HepG2 (cell line): ENCODE results near the gene ZNF506. TPM values are rescaled to one million over a fixed set of nuclear protein-coding genes. Genes with fewer than 3 reads are reported as not detected.

ENCODE experiments used
- polyA plus RNA-seq, 8 experiments: library from polyadenylated mRNA; depleted of rRNA in 3 of 8; stranded (reverse) in 7 of 8; unstranded in 1 of 8; fragments of >200 nt; fragmentation: Illumina TruSeq in 4 of 8; extraction: Trizol in 4 of 8; gene quantifications; 2 replicates each; pipeline versions ENCODE4 v1.2.1 to v1.2.3, GENCODE V29; 2011 to 2016; ENCODE audit warnings: low read depth in 4 of 8, missing spikeins in 1 of 8, mixed read lengths in 1 of 8; ENCODE audit not compliant: insufficient read depth in 1 of 8
- small RNA-seq, 3 experiments: library from RNA; depleted of rRNA; stranded (forward); fragments of <200 nt; gene quantifications; one replicate each; pipeline ENCODE3, GENCODE V24; 2012; ENCODE audit warnings: low read depth in 2 of 3, low replicate concordance in 1 of 3; ENCODE audit not compliant: insufficient read length in 3 of 3, insufficient read depth in 2 of 3
- total RNA-seq, 5 experiments: library from RNA; depleted of rRNA; stranded (reverse); fragments of >200 nt; fragmentation: Illumina TruSeq; extraction: Trizol; gene quantifications; 2 replicates each; pipeline ENCODE4 v1.2.3, GENCODE V29; 2016; ENCODE audit warnings: low read depth in 1 of 5

The ZNF506 gene
- total and polyA plus RNA-seq, 2 of the 13 experiments (the other 11 are each of a cell fraction or from before 2014, with no cell fraction given), result not detected

Small RNAs within 50 kb of the gene (small RNA-seq; reads per million reads assigned to genes)
- 0 reads per million in 3 experiments for gene AC011477.5

Other genes with a start within 250 kb of the ZNF506 start
- gene PBX4, start 203.1 kb downstream of the ZNF506 start, total RNA-seq (2016; rRNA removed; fragmentation: Illumina TruSeq; extraction: Trizol), result not detected in 2 replicates
- gene PBX4, start 203.1 kb downstream of the ZNF506 start, polyA plus RNA-seq (2011; rRNA removed), result not detected in 2 replicates
- 0.72 and 0.86 TPM in 2 replicates for gene LPAR2, start 193.5 kb downstream of the ZNF506 start, total RNA-seq (2016; rRNA removed; fragmentation: Illumina TruSeq; extraction: Trizol)
- gene LPAR2, start 193.5 kb downstream of the ZNF506 start, polyA plus RNA-seq (2011; rRNA removed), result 3.6 TPM in 2 replicates
- 1.3 and 1.8 TPM in 2 replicates for gene GMIP, start 178.1 kb downstream of the ZNF506 start, total RNA-seq (2016; rRNA removed; fragmentation: Illumina TruSeq; extraction: Trizol)
- gene GMIP, start 178.1 kb downstream of the ZNF506 start, polyA plus RNA-seq (2011; rRNA removed), result 1.4 and 1.5 TPM in 2 replicates
- gene ATP13A1, start 158.1 kb downstream of the ZNF506 start, total RNA-seq (2016; rRNA removed; fragmentation: Illumina TruSeq; extraction: Trizol), result 9.8 and 23.2 TPM in 2 replicates
- 41.0 and 41.7 TPM in 2 replicates for gene ATP13A1, start 158.1 kb downstream of the ZNF506 start, polyA plus RNA-seq (2011; rRNA removed)
- gene ZNF101, start 152.9 kb downstream of the ZNF506 start, total RNA-seq (2016; rRNA removed; fragmentation: Illumina TruSeq; extraction: Trizol), result 28.9 and 35.3 TPM in 2 replicates
- gene ZNF101, start 152.9 kb downstream of the ZNF506 start, polyA plus RNA-seq (2011; rRNA removed), result 10.9 and 12.9 TPM in 2 replicates
- 6.2 and 8.8 TPM in 2 replicates for gene ZNF14, start 88.6 kb downstream of the ZNF506 start, total RNA-seq (2016; rRNA removed; fragmentation: Illumina TruSeq; extraction: Trizol)
- gene ZNF14, start 88.6 kb downstream of the ZNF506 start, polyA plus RNA-seq (2011; rRNA removed), result 1.5 and 1.9 TPM in 2 replicates
- gene ZNF253, start 44.1 kb upstream of the ZNF506 start, total RNA-seq (2016; rRNA removed; fragmentation: Illumina TruSeq; extraction: Trizol), result 10.6 and 12.8 TPM in 2 replicates
- 3.5 and 3.6 TPM in 2 replicates for gene ZNF253, start 44.1 kb upstream of the ZNF506 start, polyA plus RNA-seq (2011; rRNA removed)
- 0.66 and 1.0 TPM in 2 replicates for gene ZNF93, start 79.2 kb upstream of the ZNF506 start, total RNA-seq (2016; rRNA removed; fragmentation: Illumina TruSeq; extraction: Trizol)
- 0.25 and 0.49 TPM in 2 replicates for gene ZNF93, start 79.2 kb upstream of the ZNF506 start, polyA plus RNA-seq (2011; rRNA removed)
- 7.2 and 9.1 TPM in 2 replicates for gene ZNF682, start 217.8 kb upstream of the ZNF506 start, total RNA-seq (2016; rRNA removed; fragmentation: Illumina TruSeq; extraction: Trizol)
- 2.0 and 2.1 TPM in 2 replicates for gene ZNF682, start 217.8 kb upstream of the ZNF506 start, polyA plus RNA-seq (2011; rRNA removed)